Neutrophil (primary cell): ENCODE results near the gene GNPTG.

Experiments used
- H3K27ac ChIP-seq: fragments of 200-600 bp; sonication (generic); 2 replicates; pipeline ENCODE4 v1.5.1; 2016; ENCODE audit warnings: mild to moderate bottlenecking, moderate library complexity
- H3K27me3 ChIP-seq: fragments of 200-600 bp; sonication (generic); 2 replicates; pipeline ENCODE4 v1.6.0; 2016; ENCODE audit warnings: mild to moderate bottlenecking
- H3K36me3 ChIP-seq: fragments of 200-600 bp; sonication (generic); 2 replicates; pipeline ENCODE4 v1.5.1; 2017
- H3K4me1 ChIP-seq, 2 experiments: fragments of 200-600 bp in 1 of 2; sonication (generic) in 1 of 2; 1 replicate in 1 of 2; 2 replicates in 1 of 2; pipeline versions ENCODE4 v1.5.1 to v1.6.1; 2013 to 2016; ENCODE audit warnings: low read depth in 1 of 2, low read length in 1 of 2, mild to moderate bottlenecking in 1 of 2, moderate library complexity in 1 of 2; ENCODE audit not compliant: control insufficient read depth in 1 of 2, insufficient read depth in 1 of 2
- H3K4me3 ChIP-seq, 2 experiments: fragments of 200-600 bp in 1 of 2; sonication (generic) in 1 of 2; 1 replicate in 1 of 2; 2 replicates in 1 of 2; pipeline ENCODE4 v1.5.1; 2013 to 2016; ENCODE audit warnings: low read depth in 1 of 2, low read length in 1 of 2, mild to moderate bottlenecking in 1 of 2, moderate library complexity in 1 of 2
- H3K9me3 ChIP-seq: fragments of 200-600 bp; sonication (generic); 2 replicates; pipeline ENCODE4 v1.5.1; 2016
- CTCF ChIP-seq: fragments of 200-600 bp; sonication (generic); IDR thresholded peaks from 2 replicates; pipeline ENCODE4 v1.5.1; 2016; ENCODE audit warnings: antibody characterized with exemption

The GNPTG gene

GRCh38 chr16:1375298-1375640 is 23.5 kb downstream of the GNPTG start:
- Histone ChIP-seq H3K27ac (no peak overlapping the region), H3K4me3 (no peak overlapping the region), H3K27me3 (peaks cover 16% of the 10 kb centered on the region), H3K36me3 (peaks cover 72% of the 10 kb centered on the region), H3K9me3 (no peaks in the 10 kb centered on the region), H3K4me1 (peaks cover 8 to 21% of the 10 kb centered on the region in 2 experiments)
- TF ChIP-seq CTCF: no peak

DNA sequence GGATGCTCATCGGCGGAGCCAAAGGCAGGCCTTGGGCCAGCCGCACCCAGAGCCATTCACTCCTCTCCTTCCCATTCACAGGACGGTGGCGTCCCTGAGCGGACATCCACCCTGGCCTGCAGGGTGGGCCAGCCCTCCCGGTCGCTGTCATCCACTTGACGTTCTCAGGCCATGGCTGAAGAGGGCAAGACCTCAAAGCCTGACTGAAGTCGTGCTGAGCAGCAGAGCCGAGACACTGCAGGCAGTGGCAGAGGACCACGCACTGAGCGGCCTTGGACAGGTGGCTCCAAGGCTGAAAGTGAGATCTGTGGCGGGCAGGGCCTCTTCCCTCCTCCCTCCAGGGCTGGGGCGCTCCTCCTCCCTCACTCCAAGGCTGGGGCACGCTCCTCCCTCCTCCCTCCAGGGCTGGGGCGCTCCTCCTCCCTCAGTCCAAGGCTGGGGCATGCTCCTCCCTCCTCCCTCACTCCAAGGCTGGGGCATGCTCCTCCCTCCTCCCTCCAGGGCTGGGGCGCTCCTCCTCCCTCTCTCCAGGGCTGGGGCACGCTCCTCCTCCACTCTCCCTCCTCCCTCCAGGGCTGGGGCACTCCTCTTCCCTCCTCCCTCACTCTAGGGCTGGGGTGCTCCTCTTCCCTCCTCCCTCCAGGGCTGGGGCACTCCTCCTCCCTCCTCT is 24.1 kb downstream of the GNPTG start:
- peaks cover 8 to 21% of the 10 kb centered on the region in 2 experiments for H3K4me1 ChIP-seq
- peaks cover 73% of the 10 kb centered on the region for H3K36me3 ChIP-seq
- no peak overlapping the region for H3K4me3 ChIP-seq
- TF ChIP-seq CTCF: no peak
- no peak overlapping the region for H3K27ac ChIP-seq
- H3K27me3 ChIP-seq: peaks cover 16% of the 10 kb centered on the region
- H3K9me3 ChIP-seq: no peaks in the 10 kb centered on the region

GRCh38 chr16:1377406-1378010 is 25.8 kb downstream of the GNPTG start:
- Histone ChIP-seq H3K4me1 (peaks cover 8 to 21% of the 10 kb centered on the region in 2 experiments), H3K9me3 (no peaks in the 10 kb centered on the region), H3K36me3 (peaks cover 76% of the 10 kb centered on the region), H3K27me3 (peaks cover 16% of the 10 kb centered on the region), H3K27ac (no peak overlapping the region), H3K4me3 (no peak overlapping the region)
- TF ChIP-seq CTCF: no peak

DNA sequence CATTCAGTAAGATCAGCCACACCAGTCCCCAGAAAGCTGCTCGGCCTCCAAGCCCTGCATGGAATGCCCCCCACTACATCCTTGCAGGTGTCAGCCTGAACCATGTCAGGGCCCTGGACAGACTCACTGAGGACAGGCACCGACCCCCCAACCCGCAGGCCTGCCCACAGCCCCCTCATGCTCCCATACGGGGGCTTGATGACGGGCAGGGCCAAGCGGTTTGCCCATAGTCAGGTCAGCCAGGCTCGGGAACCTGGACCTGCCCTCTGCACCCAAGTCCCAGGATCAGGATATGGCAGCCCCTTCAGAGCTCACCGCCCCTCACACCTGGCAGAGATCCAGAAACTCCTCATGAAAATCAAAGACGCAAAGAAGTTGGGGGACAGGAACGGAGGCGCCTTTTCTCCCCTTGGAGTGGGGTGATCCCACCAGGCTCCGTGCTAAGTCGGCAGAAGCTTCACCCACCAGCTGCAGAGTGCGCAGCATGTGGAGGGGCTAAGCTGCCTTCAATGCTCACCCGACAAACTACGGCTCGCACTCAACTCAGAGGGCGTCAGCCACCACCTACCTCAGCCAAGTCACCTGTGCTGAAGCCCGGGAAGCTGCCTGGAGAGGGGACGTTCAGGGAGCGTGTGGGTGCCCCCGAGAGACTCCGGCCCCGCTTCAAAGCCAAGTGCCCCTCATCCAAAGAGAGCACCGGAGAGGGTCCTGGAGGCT is 26.5 kb downstream of the GNPTG start:
- peak overlapping the region in 1 of 2 experiments; percentile 65 for H3K4me3 ChIP-seq
- TF ChIP-seq CTCF: no peak
- peaks cover 16% of the 10 kb centered on the region for H3K27me3 ChIP-seq
- H3K4me1 ChIP-seq: peaks cover 8 to 21% of the 10 kb centered on the region in 2 experiments
- peaks cover 80% of the 10 kb centered on the region for H3K36me3 ChIP-seq
- H3K27ac ChIP-seq: no peak overlapping the region
- no peaks in the 10 kb centered on the region for H3K9me3 ChIP-seq

- peaks cover 8 to 21% of the 10 kb centered on the region in 2 experiments for H3K4me1 ChIP-seq
- H3K27ac ChIP-seq: peak overlapping the region; percentile 56
- no peak for TF ChIP-seq CTCF
- peaks cover 16% of the 10 kb centered on the region for H3K27me3 ChIP-seq
- H3K9me3 ChIP-seq: no peaks in the 10 kb centered on the region
- peak overlapping the region; percentile 40 to 65 for H3K4me3 ChIP-seq
- peaks cover 86% of the 10 kb centered on the region for H3K36me3 ChIP-seq
Measured at GRCh38 chr16:1378804-1379303, 27.1 kb downstream of the GNPTG start.
